Measurements from ENCODE around the gene SPSB4. TPM values are rescaled to one million over a fixed set of nuclear protein-coding genes. Genes with fewer than 3 reads are reported as not detected.

SPSB4 gene
- total and polyA plus RNA-seq, 10 of the 15 experiments (the other 5 are each of a cell fraction or from before 2014, with no cell fraction given), result not detected

GRCh38 chr3:141105828-141106628, 54.9 kb downstream of the SPSB4 start:
- no peaks in the 10 kb centered on the region for H4K20me1 ChIP-seq (ENCODE audit: control insufficient read depth, insufficient read depth)
- H3K79me2 ChIP-seq (ENCODE audit: control insufficient read depth, insufficient read depth, low read length), result no peaks in the 10 kb centered on the region
- H3K9ac ChIP-seq (ENCODE audit: control insufficient read depth, insufficient read depth, low read length), result no peak overlapping the region
- 5% methylated on average over 7 of the region's 7 CpGs for WGBS (ENCODE audit: insufficient coverage, insufficient replicate concordance, low lambda C conversion rate, missing lambda C conversion rate)
- no peak overlapping the region for H3K4me2 ChIP-seq (ENCODE audit: control insufficient read depth, insufficient read depth)
- RAD21 ChIA-PET (ENCODE audit: unreplicated experiment), result interaction anchor here (0.9 to 1.6 kb wide), 5 partner anchors 59 to 183 kb away, joined by 3 to 23 read pairs (median 3); no protein-coding TSS in a partner anchor
- SMC1A ChIA-PET (ENCODE audit: uncharacterized antibody, unreplicated experiment), result interaction anchor here (0.6 to 1.4 kb wide), 6 partner anchors 89 to 450 kb away, joined by 3 to 13 read pairs (median 3); no protein-coding TSS in a partner anchor
- peak; percentile 81 for ATAC-seq
- H3K27me3 ChIP-seq (replicated peaks in 1 of 2; ENCODE audit: control insufficient read depth in 2 of 2, insufficient read depth in 2 of 2, low read length in 1 of 2), result no peaks in the 10 kb centered on the region
- H2AFZ ChIP-seq (ENCODE audit: control insufficient read depth, low read depth, low read length), result no peak overlapping the region
- no peaks in the 10 kb centered on the region for H3K9me3 ChIP-seq (replicated peaks; ENCODE audit: control insufficient read depth, insufficient read depth, low read length)
- peak; percentile 20 for DNase-seq (ENCODE audit: low read depth, low spot score)
- no peak overlapping the region for H3K4me3 ChIP-seq
- no peak overlapping the region for H3K27ac ChIP-seq (ENCODE audit: control insufficient read depth, insufficient read depth)
- H3K4me1 ChIP-seq (ENCODE audit: control insufficient read depth, insufficient read depth, low read length), result no peaks in the 10 kb centered on the region
- POLR2A ChIA-PET, result no interaction called here
- BruUV-seq (replicated peaks), result no TSS peak
- CTCF ChIA-PET, result interaction anchor here (0.6 to 2.0 kb wide), 25 partner anchors 9 to 209 kb away, joined by 3 to 17 read pairs (median 4); no protein-coding TSS in a partner anchor
- in situ Hi-C loops (cut with MboI) (loop anchor here (5.0 kb wide), 2 partner anchors 104 to 209 kb away; no protein-coding TSS in a partner anchor), intact Hi-C loops (cut with micrococcal nuclease; ENCODE audit: unreplicated experiment) (loop anchor here (1.0 to 10.0 kb wide), 4 partner anchors 86 to 207 kb away; no protein-coding TSS in a partner anchor)
- H3K36me3 ChIP-seq (ENCODE audit: control insufficient read depth in 2 of 2, insufficient read depth in 2 of 2, low read length in 1 of 2), result no peaks in the 10 kb centered on the region
- FAIRE-seq, result peak; percentile 98
- TF ChIP-seq RAD21 (IDR thresholded peaks at IDR 0.05; ENCODE audit: insufficient read depth, low read depth, low read length), result peak; percentile 73
- peak; percentile 72 to 81 (median 74) for TF ChIP-seq CTCF (IDR thresholded peaks at IDR 0.05 in 2 of 3, conservative IDR thresholded peaks at IDR 0.05 in 1 of 3; ENCODE audit: control insufficient read depth in 2 of 3, extremely low read depth in 1 of 3, insufficient read depth in 1 of 3, low read depth in 3 of 3, low read length in 3 of 3)
- no peak for TF ChIP-seq BCL11A (IDR thresholded peaks at IDR 0.05; ENCODE audit: low read depth, low read length)
- no peak for TF ChIP-seq TCF7 (IDR thresholded peaks at IDR 0.05; ENCODE audit: borderline replicate concordance)
- TF ChIP-seq ZNF217 (IDR thresholded peaks at IDR 0.05), result no peak
- TF ChIP-seq POU2F2 (IDR thresholded peaks at IDR 0.05; ENCODE audit: borderline replicate concordance, low read depth, low read length), result peak; percentile 96
- no peak for TF ChIP-seq TCF12 (IDR thresholded peaks at IDR 0.05; ENCODE audit: low read depth, low read length)
- TF ChIP-seq, protein P1, sequence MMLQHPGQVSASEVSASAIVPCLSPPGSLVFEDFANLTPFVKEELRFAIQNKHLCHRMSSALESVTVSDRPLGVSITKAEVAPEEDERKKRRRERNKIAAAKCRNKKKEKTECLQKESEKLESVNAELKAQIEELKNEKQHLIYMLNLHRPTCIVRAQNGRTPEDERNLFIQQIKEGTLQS (IDR thresholded peaks at IDR 0.05; ENCODE audit: borderline replicate concordance, extremely low read depth, low read depth, low read length), result no peak
- TF ChIP-seq, protein P2, sequence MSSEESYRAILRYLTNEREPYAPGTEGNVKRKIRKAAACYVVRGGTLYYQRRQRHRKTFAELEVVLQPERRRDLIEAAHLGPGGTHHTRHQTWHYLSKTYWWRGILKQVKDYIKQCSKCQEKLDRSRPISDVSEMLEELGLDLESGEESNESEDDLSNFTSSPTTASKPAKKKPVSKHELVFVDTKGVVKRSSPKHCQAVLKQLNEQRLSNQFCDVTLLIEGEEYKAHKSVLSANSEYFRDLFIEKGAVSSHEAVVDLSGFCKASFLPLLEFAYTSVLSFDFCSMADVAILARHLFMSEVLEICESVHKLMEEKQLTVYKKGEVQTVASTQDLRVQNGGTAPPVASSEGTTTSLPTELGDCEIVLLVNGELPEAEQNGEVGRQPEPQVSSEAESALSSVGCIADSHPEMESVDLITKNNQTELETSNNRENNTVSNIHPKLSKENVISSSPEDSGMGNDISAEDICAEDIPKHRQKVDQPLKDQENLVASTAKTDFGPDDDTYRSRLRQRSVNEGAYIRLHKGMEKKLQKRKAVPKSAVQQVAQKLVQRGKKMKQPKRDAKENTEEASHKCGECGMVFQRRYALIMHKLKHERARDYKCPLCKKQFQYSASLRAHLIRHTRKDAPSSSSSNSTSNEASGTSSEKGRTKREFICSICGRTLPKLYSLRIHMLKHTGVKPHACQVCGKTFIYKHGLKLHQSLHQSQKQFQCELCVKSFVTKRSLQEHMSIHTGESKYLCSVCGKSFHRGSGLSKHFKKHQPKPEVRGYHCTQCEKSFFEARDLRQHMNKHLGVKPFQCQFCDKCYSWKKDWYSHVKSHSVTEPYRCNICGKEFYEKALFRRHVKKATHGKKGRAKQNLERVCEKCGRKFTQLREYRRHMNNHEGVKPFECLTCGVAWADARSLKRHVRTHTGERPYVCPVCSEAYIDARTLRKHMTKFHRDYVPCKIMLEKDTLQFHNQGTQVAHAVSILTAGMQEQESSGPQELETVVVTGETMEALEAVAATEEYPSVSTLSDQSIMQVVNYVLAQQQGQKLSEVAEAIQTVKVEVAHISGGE (CRISPR knock-in tag; IDR thresholded peaks at IDR 0.05), result no peak
- no peak for TF ChIP-seq E2F8 (IDR thresholded peaks at IDR 0.05; ENCODE audit: low read depth, partially characterized antibody)
- TF ChIP-seq BHLHE40 (IDR thresholded peaks at IDR 0.05; ENCODE audit: borderline replicate concordance in 1 of 2, low read depth in 2 of 2, low read length in 1 of 2), result no peak
- TF ChIP-seq YY1 (IDR thresholded peaks at IDR 0.05; ENCODE audit: low read depth, low read length), result peak; percentile 70; the same call in 1 of the 2 replicates
- peak; percentile 29; the same call in 1 of the 2 replicates for TF ChIP-seq RUNX3 (IDR thresholded peaks at IDR 0.05; ENCODE audit: low read length)
- no peak for TF ChIP-seq ZNF622 (IDR thresholded peaks at IDR 0.05)

Measured in GM12878 (cell line).